ENCODE data around the gene FOXP1.

DNA sequence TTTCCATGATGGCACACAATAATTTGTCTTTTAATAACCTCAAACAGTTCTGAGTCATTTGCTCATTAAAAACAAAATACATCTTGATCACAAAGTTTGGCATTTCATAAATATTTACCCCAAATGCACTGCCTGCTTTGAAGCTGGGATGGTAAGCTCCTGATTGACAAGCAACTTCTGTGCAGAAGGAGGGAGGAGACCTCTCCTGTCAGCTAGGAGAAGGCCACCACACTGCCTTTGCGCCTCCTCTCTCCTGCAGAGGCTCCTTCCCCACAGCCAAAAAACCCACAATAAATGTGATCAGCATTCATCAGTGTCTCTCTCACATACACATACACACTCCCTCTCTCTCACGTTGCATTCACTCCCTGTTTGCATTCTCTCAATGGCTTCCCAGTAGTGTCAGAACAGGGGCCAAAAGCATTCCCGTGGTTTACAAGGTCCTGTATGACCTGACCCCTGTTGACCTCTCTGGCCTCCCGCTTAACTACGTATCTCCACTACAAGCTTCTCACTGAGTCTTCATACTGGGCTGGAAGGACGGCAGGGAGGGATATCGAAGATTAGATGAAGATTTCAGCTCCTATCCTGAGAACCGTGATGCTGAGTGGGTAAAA lies 216.4 kb downstream of the FOXP1 start:
- TF ChIP-seq CTCF (IDR thresholded peaks at IDR 0.05): no peak
- TF ChIP-seq POLR2A (IDR thresholded peaks at IDR 0.05): no peak
